ENCODE data around the gene CD226. TPM values are rescaled to one million over a fixed set of nuclear protein-coding genes. Genes with fewer than 3 reads are reported as not detected.
"Not testable (repeated sequence)": the region's sequence is repeated elsewhere in the genome, so short reads cannot be mapped to it uniquely, and the experiment has no call there.

CD226 gene
- total RNA-seq, 1 experiment from 2014 or later, result 6.4 TPM

DNA sequence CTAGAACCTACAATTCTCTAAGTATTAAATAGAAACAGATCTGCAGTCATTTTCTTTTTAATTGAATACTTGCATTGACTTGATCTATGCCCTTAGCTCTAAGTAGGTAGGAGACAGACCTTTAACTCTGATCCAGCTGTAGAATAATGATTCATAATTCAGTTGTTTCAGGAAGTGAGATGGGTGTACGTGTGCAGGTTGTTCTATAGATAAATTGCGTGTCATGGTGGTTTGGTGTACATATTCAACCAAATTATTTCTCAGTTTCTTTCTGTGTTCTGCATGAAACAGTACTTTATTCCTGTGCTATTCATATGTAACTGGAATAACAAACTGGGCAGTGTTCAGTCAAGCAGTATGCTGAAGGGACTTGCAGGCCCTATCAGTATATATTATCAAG lies 34.3 kb upstream of the CD226 start:
- Histone ChIP-seq H3K36me3 (ENCODE audit: insufficient read depth, low read length) (0 out of 2 replicates have a peak, but pooled peaks cover 3% of the 10 kb centered on the region), H3K27ac (ENCODE audit: low read length) (no peak overlapping the region), H3K4me1 (ENCODE audit: low read length) (no peaks in the 10 kb centered on the region), H3K79me2 (ENCODE audit: low read length) (no peaks in the 10 kb centered on the region), H3K9me2 (replicated peaks; ENCODE audit: insufficient read depth, low read length) (no peaks in the 10 kb centered on the region), H4K20me1 (ENCODE audit: insufficient read depth, low read depth, low read length) (no peaks in the 10 kb centered on the region), H3K4me3 (ENCODE audit: low read length) (no peak overlapping the region), H3K9me3 (ENCODE audit: low read length) (no peaks in the 10 kb centered on the region; the same call in 1 of the 2 replicates), H2AFZ (ENCODE audit: low read length) (no peak overlapping the region), H3K4me2 (ENCODE audit: low read depth, low read length, poor library complexity, severe bottlenecking) (no peak overlapping the region), H3K27me3 (ENCODE audit: low read length) (no peaks in the 10 kb centered on the region), H3K9ac (ENCODE audit: low read length) (no peak overlapping the region)
- DNase-seq, result no peak

DNA sequence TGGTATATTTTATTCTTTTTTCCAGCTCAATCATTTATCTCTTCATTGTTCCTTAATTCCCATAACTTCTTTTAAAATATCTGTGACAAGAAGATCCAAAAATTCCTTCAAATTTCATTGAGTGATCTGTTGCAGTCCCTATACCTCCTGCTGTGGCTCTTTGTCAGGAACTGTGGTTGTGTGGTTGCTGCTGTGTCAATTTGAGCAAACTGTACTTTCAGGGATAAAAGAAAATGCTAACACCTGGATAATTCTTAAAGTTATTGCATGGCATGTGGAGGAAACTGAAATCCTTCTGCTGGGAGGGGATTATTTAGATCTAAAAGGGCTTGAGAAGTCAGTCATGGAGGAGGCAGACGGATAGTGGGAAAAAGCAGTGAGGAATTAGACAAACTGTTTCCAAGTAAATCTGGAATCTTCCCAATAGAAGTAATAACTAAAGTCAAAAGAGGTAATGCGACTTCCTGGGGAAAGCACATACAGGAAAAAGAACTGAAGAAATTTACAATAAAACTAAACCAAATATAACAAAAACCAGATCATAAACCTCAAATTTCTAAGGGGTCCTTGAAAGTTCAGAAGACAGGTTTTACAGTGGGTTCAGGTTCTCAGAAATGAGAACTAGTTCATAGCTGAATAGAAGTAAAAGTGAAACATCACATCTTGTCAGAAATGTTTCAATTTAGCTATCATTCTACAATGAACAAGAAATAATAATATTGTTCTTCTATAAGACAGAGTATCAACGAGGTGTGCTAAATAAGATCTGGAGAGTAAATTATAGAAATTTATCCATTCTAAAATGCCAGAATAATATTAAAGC lies 33.5 kb upstream of the CD226 start:
- Histone ChIP-seq H3K9me2 (replicated peaks; ENCODE audit: insufficient read depth, low read length) (no peaks in the 10 kb centered on the region), H2AFZ (ENCODE audit: low read length) (no peak overlapping the region), H3K4me2 (ENCODE audit: low read depth, low read length, poor library complexity, severe bottlenecking) (no peak overlapping the region), H3K79me2 (ENCODE audit: low read length) (no peaks in the 10 kb centered on the region), H3K9ac (ENCODE audit: low read length) (no peak overlapping the region), H3K4me1 (ENCODE audit: low read length) (no peaks in the 10 kb centered on the region), H3K27ac (ENCODE audit: low read length) (no peak overlapping the region), H4K20me1 (ENCODE audit: insufficient read depth, low read depth, low read length) (no peaks in the 10 kb centered on the region), H3K27me3 (ENCODE audit: low read length) (no peaks in the 10 kb centered on the region), H3K9me3 (ENCODE audit: low read length) (no peaks in the 10 kb centered on the region), H3K36me3 (ENCODE audit: insufficient read depth, low read length) (no peaks in the 10 kb centered on the region), H3K4me3 (ENCODE audit: low read length) (no peak overlapping the region)
- no peak for DNase-seq

DNA sequence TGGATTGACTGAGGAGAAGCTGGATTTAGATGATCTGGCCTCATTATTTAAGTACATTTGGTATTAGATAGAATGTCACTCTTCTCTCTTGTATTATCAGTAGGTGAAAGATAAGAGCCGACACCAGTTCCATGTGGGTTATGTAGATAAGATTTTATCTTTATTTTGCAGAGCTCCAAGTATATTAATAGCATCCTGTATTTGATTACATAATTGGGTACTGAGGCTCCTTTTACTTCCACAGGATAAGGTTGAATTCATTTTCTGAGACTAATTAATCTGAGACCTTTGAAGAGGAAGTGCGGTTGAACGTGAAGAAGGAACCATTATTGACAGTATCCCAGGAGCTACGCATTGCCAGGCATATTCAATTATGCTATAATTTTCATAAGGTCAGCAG lies 32.8 kb upstream of the CD226 start:
- Histone ChIP-seq H3K4me1 (ENCODE audit: low read length) (no peaks in the 10 kb centered on the region), H3K9me3 (ENCODE audit: low read length) (no peaks in the 10 kb centered on the region), H3K4me2 (ENCODE audit: low read depth, low read length, poor library complexity, severe bottlenecking) (no peak overlapping the region), H3K27me3 (ENCODE audit: low read length) (no peaks in the 10 kb centered on the region), H3K79me2 (ENCODE audit: low read length) (no peaks in the 10 kb centered on the region), H3K36me3 (ENCODE audit: insufficient read depth, low read length) (no peaks in the 10 kb centered on the region), H3K9ac (ENCODE audit: low read length) (no peak overlapping the region), H3K4me3 (ENCODE audit: low read length) (no peak overlapping the region), H2AFZ (ENCODE audit: low read length) (no peak overlapping the region), H3K27ac (ENCODE audit: low read length) (no peak overlapping the region), H4K20me1 (ENCODE audit: insufficient read depth, low read depth, low read length) (no peaks in the 10 kb centered on the region), H3K9me2 (replicated peaks; ENCODE audit: insufficient read depth, low read length) (no peaks in the 10 kb centered on the region)
- no peak for DNase-seq

DNA sequence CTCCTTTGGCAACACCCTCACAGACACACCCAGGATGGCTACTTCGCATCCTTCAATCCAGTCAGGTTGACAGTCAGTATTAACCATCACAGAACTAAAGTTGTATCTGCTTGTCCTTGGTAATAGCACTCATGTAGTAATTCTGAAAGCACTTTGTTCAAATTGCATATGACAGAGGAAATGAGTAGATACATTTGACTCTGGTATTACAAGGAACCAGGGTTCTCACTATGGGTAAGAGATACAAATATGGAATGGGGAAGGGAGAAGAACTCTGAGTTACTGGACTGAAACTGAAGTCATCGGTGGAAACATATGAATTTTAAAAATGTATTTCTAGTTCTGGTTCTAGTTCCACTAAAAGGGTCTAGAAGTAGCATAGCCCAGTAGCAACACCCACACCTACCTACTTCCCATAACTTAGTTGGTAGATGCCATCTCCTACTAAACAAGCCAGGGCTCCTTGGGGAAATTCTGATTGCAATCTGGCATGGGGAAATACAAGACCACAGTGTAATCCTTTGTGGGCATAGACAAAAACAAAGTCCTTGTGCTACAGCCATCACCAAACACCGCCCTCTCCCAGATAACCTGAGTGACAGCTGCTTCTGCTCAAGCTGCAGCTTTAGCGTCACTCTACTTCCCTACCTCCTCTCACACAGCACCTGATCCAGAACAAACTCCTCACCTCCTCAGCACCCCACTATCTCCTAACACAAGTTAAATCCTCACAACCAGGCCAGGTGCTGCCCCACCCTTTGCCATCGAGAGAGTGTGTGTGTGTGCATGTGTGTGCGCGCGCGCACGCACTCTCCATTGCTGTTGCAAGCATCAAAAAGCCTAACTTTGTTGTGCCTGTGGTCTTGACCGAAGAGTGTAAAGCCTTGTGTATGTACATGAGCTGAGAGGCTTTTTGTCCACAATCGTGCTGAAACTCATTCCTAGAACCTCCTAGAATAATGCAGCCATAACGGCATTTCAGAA lies 31.4 kb upstream of the CD226 start:
- Histone ChIP-seq H4K20me1 (ENCODE audit: insufficient read depth, low read depth, low read length) (no peaks in the 10 kb centered on the region), H3K4me1 (ENCODE audit: low read length) (no peaks in the 10 kb centered on the region), H3K4me3 (ENCODE audit: low read length) (no peak overlapping the region), H3K9ac (ENCODE audit: low read length) (no peak overlapping the region), H3K9me3 (ENCODE audit: low read length) (no peaks in the 10 kb centered on the region), H3K9me2 (replicated peaks; ENCODE audit: insufficient read depth, low read length) (no peaks in the 10 kb centered on the region), H2AFZ (ENCODE audit: low read length) (no peak overlapping the region), H3K36me3 (ENCODE audit: insufficient read depth, low read length) (no peaks in the 10 kb centered on the region), H3K79me2 (ENCODE audit: low read length) (no peaks in the 10 kb centered on the region), H3K27me3 (ENCODE audit: low read length) (no peaks in the 10 kb centered on the region), H3K27ac (ENCODE audit: low read length) (no peak overlapping the region), H3K4me2 (ENCODE audit: low read depth, low read length, poor library complexity, severe bottlenecking) (no peak overlapping the region)
- DNase-seq, result no peak

DNA sequence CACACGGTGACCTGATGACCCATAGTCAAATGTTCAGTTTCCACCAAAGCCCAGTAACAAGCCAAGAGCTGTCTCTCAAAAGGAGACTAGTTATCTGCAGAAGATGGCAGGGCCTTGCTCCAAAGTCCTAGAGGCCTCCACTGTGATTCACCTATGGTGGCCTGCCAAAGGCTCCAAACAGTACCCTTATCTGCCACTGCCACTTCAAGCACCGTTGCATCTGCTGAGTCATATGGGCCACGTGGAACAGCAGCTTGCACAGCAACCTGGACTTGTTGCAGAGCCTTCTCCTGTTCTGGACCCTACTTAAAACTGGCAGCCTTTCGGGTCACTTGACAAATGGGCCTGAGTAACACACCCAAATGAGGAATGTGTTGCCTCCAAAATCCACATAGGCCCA lies 27.6 kb upstream of the CD226 start:
- not testable (repeated sequence) for H3K4me3 ChIP-seq (ENCODE audit: low read length); H3K27ac ChIP-seq (ENCODE audit: low read length); H3K4me1 ChIP-seq (ENCODE audit: low read length); DNase-seq; H2AFZ ChIP-seq (ENCODE audit: low read length); H3K9ac ChIP-seq (ENCODE audit: low read length); H3K79me2 ChIP-seq (ENCODE audit: low read length); H3K9me3 ChIP-seq (ENCODE audit: low read length); H3K4me2 ChIP-seq (ENCODE audit: low read depth, low read length, poor library complexity, severe bottlenecking); H4K20me1 ChIP-seq (ENCODE audit: insufficient read depth, low read depth, low read length); H3K27me3 ChIP-seq (ENCODE audit: low read length); H3K36me3 ChIP-seq (ENCODE audit: insufficient read depth, low read length); H3K9me2 ChIP-seq (replicated peaks; ENCODE audit: insufficient read depth, low read length)

DNA sequence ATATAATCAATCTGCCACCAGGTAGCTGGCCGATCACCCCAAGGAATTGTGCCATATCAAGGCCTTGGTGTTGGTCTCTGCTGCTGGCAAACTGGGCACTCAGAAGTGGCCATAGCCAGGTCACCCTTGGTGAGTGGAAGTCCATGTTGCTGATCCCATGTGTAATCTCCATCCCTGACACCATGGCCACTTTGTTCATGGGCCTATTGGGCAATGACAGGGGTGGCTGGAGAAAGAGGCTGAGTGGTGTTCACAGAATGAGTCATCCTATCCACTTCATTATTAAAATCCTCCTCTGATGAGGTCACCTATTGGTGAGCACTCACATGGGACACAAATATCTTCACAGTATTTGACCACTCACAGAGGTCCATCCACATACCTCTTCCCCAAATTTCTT lies 26.7 kb upstream of the CD226 start:
- H3K4me1 ChIP-seq (ENCODE audit: low read length), result peaks cover 3% of the 10 kb centered on the region; the same call in 1 of the 2 replicates
- no peak overlapping the region for H3K9ac ChIP-seq (ENCODE audit: low read length)
- H3K79me2 ChIP-seq (ENCODE audit: low read length), result no peaks in the 10 kb centered on the region
- no peaks in the 10 kb centered on the region for H3K9me3 ChIP-seq (ENCODE audit: low read length)
- H3K27me3 ChIP-seq (ENCODE audit: low read length), result no peaks in the 10 kb centered on the region
- H4K20me1 ChIP-seq (ENCODE audit: insufficient read depth, low read depth, low read length), result no peaks in the 10 kb centered on the region
- H3K4me3 ChIP-seq (ENCODE audit: low read length), result no peak overlapping the region
- H3K9me2 ChIP-seq (replicated peaks; ENCODE audit: insufficient read depth, low read length), result no peaks in the 10 kb centered on the region
- H3K36me3 ChIP-seq (ENCODE audit: insufficient read depth, low read length), result no peaks in the 10 kb centered on the region
- no peak overlapping the region for H3K27ac ChIP-seq (ENCODE audit: low read length)
- no peak for DNase-seq
- no peak overlapping the region for H2AFZ ChIP-seq (ENCODE audit: low read length)
- no peak overlapping the region for H3K4me2 ChIP-seq (ENCODE audit: low read depth, low read length, poor library complexity, severe bottlenecking)

DNA sequence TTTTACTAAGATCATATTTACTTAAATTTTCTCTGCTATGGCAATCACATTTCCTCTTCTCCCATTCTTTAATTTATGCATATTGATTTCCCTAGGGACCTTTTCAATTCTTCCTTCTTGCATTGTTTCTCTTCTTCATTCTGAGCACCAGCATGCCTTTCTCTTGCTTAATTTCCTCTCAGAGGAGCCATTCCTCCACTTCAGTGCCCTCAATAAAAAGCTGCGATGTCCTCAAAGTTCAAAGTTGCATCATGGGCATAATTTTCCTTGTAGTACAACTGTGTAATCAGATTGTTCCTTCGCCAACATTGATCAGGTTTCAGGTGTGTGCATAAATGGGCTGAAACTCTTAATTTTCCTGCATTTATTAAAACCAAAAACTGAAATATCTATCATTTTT lies 21.8 kb upstream of the CD226 start:
- no peak overlapping the region for H3K9ac ChIP-seq (ENCODE audit: low read length)
- no peak overlapping the region for H3K4me3 ChIP-seq (ENCODE audit: low read length)
- H3K4me1 ChIP-seq (ENCODE audit: low read length), result peaks cover 3% of the 10 kb centered on the region; the same call in 1 of the 2 replicates
- no peaks in the 10 kb centered on the region for H3K36me3 ChIP-seq (ENCODE audit: insufficient read depth, low read length)
- H3K4me2 ChIP-seq (ENCODE audit: low read depth, low read length, poor library complexity, severe bottlenecking), result no peak overlapping the region
- H3K27me3 ChIP-seq (ENCODE audit: low read length), result no peaks in the 10 kb centered on the region
- H2AFZ ChIP-seq (ENCODE audit: low read length), result no peak overlapping the region
- H4K20me1 ChIP-seq (ENCODE audit: insufficient read depth, low read depth, low read length), result no peaks in the 10 kb centered on the region
- H3K79me2 ChIP-seq (ENCODE audit: low read length), result no peaks in the 10 kb centered on the region
- no peak for DNase-seq
- H3K27ac ChIP-seq (ENCODE audit: low read length), result no peak overlapping the region
- no peaks in the 10 kb centered on the region for H3K9me2 ChIP-seq (replicated peaks; ENCODE audit: insufficient read depth, low read length)
- H3K9me3 ChIP-seq (ENCODE audit: low read length), result no peaks in the 10 kb centered on the region

DNA sequence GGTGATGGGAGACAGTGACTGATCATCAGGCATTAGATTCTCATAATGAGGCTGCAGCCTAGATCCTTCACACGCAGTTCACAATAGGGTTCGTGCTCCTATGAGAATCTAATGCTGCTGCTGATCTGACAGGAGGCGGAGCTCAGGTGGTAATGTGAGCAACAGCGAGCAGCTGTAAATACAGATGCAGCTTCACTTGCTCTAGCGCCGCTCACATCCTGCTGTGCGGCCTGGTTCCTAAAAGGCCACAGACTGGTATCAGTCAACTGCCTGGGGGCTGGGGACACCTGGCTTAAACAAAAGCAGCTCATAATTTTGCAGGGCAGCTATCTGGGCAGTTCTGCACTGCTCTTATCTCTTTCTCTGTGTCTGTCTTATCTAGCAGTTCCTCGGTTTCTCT lies 20.4 kb upstream of the CD226 start:
- no peaks in the 10 kb centered on the region for H3K9me2 ChIP-seq (replicated peaks; ENCODE audit: insufficient read depth, low read length)
- DNase-seq, result no peak
- H3K27me3 ChIP-seq (ENCODE audit: low read length), result no peaks in the 10 kb centered on the region
- H3K36me3 ChIP-seq (ENCODE audit: insufficient read depth, low read length), result no peaks in the 10 kb centered on the region
- peaks cover 3% of the 10 kb centered on the region; the same call in 1 of the 2 replicates for H3K4me1 ChIP-seq (ENCODE audit: low read length)
- H3K27ac ChIP-seq (ENCODE audit: low read length), result no peak overlapping the region
- no peaks in the 10 kb centered on the region for H4K20me1 ChIP-seq (ENCODE audit: insufficient read depth, low read depth, low read length)
- no peak overlapping the region for H3K4me2 ChIP-seq (ENCODE audit: low read depth, low read length, poor library complexity, severe bottlenecking)
- H3K79me2 ChIP-seq (ENCODE audit: low read length), result no peaks in the 10 kb centered on the region
- no peaks in the 10 kb centered on the region for H3K9me3 ChIP-seq (ENCODE audit: low read length)
- H3K9ac ChIP-seq (ENCODE audit: low read length), result no peak overlapping the region
- no peak overlapping the region for H3K4me3 ChIP-seq (ENCODE audit: low read length)
- H2AFZ ChIP-seq (ENCODE audit: low read length), result no peak overlapping the region

Measured in Karpas-422 (cell line).